Heart right ventricle (tissue), 16 donors: Measurements from ENCODE around the gene TEX22. TPM values are rescaled to one million over a fixed set of nuclear protein-coding genes. Genes with fewer than 3 reads are reported as not detected.

Experiments
- ATAC-seq, 8 donors: fragments of 200-7000 bp; cut with Tn5 transposase; one replicate each; pipeline ENCODE4 v1.9.1; 2020; ENCODE audit warnings: mild to moderate bottlenecking in 8 of 8, moderate library complexity in 8 of 8, moderate number of reproducible peaks in 1 of 8
- DNase-seq, 2 donors: peaks; one replicate each; pipeline ENCODE4 v3.0.0-alpha.2; 2020
- H3K27ac ChIP-seq, 10 donors: fragments of 200-600 bp; sonication (generic) in 2 of 10; one replicate each; pipeline versions ENCODE4 v1.5.0 to v1.8.0; 2020 to 2022; ENCODE audit warnings: mild to moderate bottlenecking in 3 of 10
- H3K27me3 ChIP-seq, 7 donors: fragments of 200-600 bp; one replicate each; pipeline ENCODE4 v1.8.0; 2021 to 2022; ENCODE audit warnings: mild to moderate bottlenecking in 2 of 7
- H3K36me3 ChIP-seq, 9 donors: fragments of 200-600 bp; sonication (generic) in 1 of 9; one replicate each; pipeline versions ENCODE4 v1.5.0 to v1.8.0; 2020 to 2022; ENCODE audit warnings: mild to moderate bottlenecking in 2 of 9
- H3K4me1 ChIP-seq, 9 donors: fragments of 200-600 bp; sonication (generic) in 1 of 9; one replicate each; pipeline versions ENCODE4 v1.5.0 to v1.8.0; 2020 to 2022; ENCODE audit warnings: mild to moderate bottlenecking in 4 of 9
- H3K4me3 ChIP-seq, 10 donors: fragments of 200-600 bp; sonication (generic) in 2 of 10; one replicate each; pipeline versions ENCODE4 v1.5.0 to v1.8.0; 2020 to 2022; ENCODE audit warnings: mild to moderate bottlenecking in 7 of 10, moderate library complexity in 2 of 10
- H3K9me3 ChIP-seq, 11 donors: fragments of 200-600 bp in 10 of 11; sonication (generic) in 2 of 11; one replicate each; pipeline versions ENCODE4 v1.5.0 to v1.8.0; 2013 to 2022; ENCODE audit warnings: mild to moderate bottlenecking in 2 of 11, control low read depth in 1 of 11, moderate library complexity in 1 of 11
- WGBS, 2 donors: extraction: QIAGEN DNeasy Blood & Tissue Kit; methylation state at CpG; one replicate each; pipeline ENCODE4 v1.1.7; 2013; ENCODE audit warnings: inconsistent platforms in 1 of 2; 5-methylcytosine and 5-hydroxymethylcytosine counted together
- intact Hi-C, 10 donors: fragments of 100-400 bp; cut with DNase I; formaldehyde crosslinking; loops; one replicate each; pipeline versions ENCODE4 v1.11.1 to v1.14.2; 2022
- polyA plus RNA-seq, 2 donors: library from polyadenylated mRNA; stranded (reverse); fragments of 200-250 nt; gene quantifications; one replicate each; pipeline ENCODE4 v1.2.3, GENCODE V29; 2013
- total RNA-seq, 10 donors: library from RNA; stranded (reverse); fragmentation: NEBNext Ultra II Directional in 3 of 10; extraction: Animal tissue kit (Norgen Biotek cat#: 25700) in 3 of 10; gene quantifications; one replicate each; pipeline versions ENCODE4 v1.2.1 to v1.2.4, GENCODE V29; 2021 to 2023
- TF ChIP-seq, protein P1 (sequence below), 9 donors: fragments of 200-600 bp; sonication (generic) in 2 of 9; IDR thresholded peaks; one replicate each; pipeline versions ENCODE4 v1.5.0 to v1.8.0; 2021 to 2022; ENCODE audit warnings: antibody characterized with exemption in 9 of 9, mild to moderate bottlenecking in 5 of 9, moderate library complexity in 1 of 9
- donor health status: Arrhythmogenic right ventricular cardiomyopathy.
- donor health status: ischemic (EF 13 %, LVEDD 7.1; RV severe dilation, severe dysfunction).
- donor health status: healthy with polysubstance abuse.
- donor health status: DM: no; HTN: yes; CAD: no.
- donor health status: DM: no; HTN: no; CAD: no.
- donor health status: ischemic (EF 25% LVEDD 6.9; RV normal size, moderate dysfunction).
- donor health status: ischemic (EF 25% LVEDD 5.7; RV mildly dilated, moderate dysfunction).
- donor health status: healthy.
- donor health status: DM: yes; HTN: yes; CAD: no.
- donor health status: Ischemic cardiomyopathy.
- donor health status: ischemic (EF 35%, LVEDD 5.7; RV mildly dilated, moderate dysfunction).
- donor health status: nonischemic (EF 11% LVEDD 7.7; RV severe dilation, severe dysfunction).
- donor health status: DM: yes; HTN: yes; CAD: no.
- donor health status: PGD.
- donor health status: ischemic (EF 29% LVEDD 5.4; RV normal size, mild dysfunction).
- donor health status: nonischemic (EF 23%, LVEDD 6.1; RV moderate dilation, normal function).

TEX22 gene
- total and polyA plus RNA-seq, 12 donors, result 0.07 to 2.0 (median 0.66) TPM; not detected in 2

DNA sequence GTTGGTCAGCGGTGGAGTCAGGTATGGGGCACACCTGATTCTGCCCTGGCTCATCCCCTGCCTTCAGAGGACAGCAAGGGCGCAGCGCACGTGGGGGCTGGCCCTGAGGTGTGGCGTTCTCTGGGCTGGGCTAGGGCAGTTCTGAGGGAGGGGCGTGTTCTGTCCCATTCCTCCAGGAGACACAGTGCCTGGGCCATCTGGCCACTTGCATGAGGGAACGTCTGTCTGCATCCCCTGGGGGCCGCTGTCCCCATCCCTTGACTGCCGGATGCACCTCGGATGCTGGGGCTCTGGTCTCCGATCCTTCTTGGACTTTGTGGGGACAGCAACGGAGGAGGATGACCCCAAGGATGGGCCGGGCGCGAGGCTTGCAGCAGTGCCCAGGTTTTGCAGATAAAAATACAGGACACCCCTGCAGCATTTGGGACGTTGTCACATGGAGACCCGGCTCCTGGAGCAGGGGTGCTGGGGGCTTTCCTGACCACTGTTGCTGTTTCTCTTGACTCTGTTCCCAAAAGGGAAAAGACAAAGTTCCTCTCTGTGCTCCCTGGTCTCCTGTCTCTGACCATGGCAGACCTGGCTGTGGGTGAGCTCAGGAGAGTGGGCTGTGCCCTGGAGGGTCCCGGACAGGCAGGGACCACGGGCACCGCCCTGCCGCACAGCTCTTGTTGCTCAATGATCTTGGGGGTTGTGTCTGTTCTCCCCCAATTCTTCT, 28.2 kb downstream of the TEX22 start:
- 96% methylated on average over 21 of the region's 21 CpGs for WGBS, 2 donors
- TF ChIP-seq, protein P1, sequence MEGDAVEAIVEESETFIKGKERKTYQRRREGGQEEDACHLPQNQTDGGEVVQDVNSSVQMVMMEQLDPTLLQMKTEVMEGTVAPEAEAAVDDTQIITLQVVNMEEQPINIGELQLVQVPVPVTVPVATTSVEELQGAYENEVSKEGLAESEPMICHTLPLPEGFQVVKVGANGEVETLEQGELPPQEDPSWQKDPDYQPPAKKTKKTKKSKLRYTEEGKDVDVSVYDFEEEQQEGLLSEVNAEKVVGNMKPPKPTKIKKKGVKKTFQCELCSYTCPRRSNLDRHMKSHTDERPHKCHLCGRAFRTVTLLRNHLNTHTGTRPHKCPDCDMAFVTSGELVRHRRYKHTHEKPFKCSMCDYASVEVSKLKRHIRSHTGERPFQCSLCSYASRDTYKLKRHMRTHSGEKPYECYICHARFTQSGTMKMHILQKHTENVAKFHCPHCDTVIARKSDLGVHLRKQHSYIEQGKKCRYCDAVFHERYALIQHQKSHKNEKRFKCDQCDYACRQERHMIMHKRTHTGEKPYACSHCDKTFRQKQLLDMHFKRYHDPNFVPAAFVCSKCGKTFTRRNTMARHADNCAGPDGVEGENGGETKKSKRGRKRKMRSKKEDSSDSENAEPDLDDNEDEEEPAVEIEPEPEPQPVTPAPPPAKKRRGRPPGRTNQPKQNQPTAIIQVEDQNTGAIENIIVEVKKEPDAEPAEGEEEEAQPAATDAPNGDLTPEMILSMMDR (IDR thresholded peaks at IDR 0.05), result no peak
- Histone ChIP-seq H3K27me3 (no peaks in the 10 kb centered on the region), H3K27ac (no peak overlapping the region), H3K9me3 (peaks cover 0 to 19% (median 4%) of the 10 kb centered on the region in 11 donors), H3K36me3 (peaks cover 0 to 28% (median 6%) of the 10 kb centered on the region in 9 donors), H3K4me3 (no peak overlapping the region), H3K4me1 (peaks cover 7 to 45% (median 28%) of the 10 kb centered on the region in 9 donors)
- ATAC-seq, result no peak
- intact Hi-C loops, result no loop called here
- DNase-seq, result no peak

DNA sequence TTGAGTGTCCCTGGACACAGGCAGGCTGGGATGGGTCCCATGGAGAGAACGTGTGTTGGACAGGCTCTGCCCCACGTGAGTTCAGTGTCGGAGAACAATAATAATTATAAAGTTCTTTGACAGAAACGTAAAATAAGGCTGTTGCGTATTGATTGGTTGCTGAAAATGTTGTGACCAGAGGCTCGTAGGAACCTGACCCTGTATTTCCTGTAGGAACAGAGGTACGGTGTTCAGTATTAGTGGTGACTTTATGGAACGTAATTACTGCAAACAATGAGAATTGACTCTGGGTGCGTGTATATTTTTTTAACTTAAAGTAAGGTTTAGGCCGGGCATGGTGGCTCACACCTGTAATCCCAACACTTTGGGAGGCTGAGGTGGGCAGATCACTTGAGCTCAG, 29.1 kb downstream of the TEX22 start:
- peaks cover 0 to 24% (median 4%) of the 10 kb centered on the region in 11 donors for H3K9me3 ChIP-seq
- no peak overlapping the region for H3K27ac ChIP-seq
- peaks cover 0 to 36% (median 20%) of the 10 kb centered on the region in 9 donors for H3K4me1 ChIP-seq
- ATAC-seq, result no peak
- H3K4me3 ChIP-seq, result no peak overlapping the region
- DNase-seq, result no peak
- H3K36me3 ChIP-seq, result peaks cover 0 to 32% (median 6%) of the 10 kb centered on the region in 9 donors
- no peaks in the 10 kb centered on the region for H3K27me3 ChIP-seq
- intact Hi-C loops, result no loop called here
- 97 to 98% methylated on average over 10 of the region's 10 CpGs for WGBS, 2 donors
- TF ChIP-seq, protein P1 (IDR thresholded peaks at IDR 0.05), result no peak

DNA sequence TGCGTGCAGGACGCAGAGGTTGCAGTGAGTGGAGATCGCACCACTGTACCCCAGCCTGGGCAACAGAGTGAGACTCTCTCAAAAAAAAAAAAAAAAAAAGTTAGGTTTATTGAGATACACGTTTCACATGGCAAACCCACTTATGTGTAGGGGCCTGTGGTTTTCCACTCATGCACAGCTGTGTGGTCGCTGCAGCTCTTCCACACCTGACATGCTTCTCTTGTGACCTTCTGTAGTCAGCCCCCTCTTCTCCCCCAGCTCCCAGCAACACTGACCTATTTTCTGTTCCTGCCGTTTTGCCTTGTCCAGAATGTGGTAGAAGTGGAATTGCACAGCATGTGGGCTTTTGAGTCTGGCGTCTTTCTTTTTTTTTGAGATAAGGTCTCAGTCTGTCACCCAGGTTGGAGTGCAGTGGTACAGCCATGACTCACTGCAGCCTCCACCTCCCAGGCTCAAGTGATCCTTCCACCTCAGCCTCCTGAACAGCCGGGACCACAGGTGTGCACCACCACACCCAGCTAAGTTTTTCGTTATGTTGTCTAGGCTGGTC, 29.7 kb downstream of the TEX22 start:
- no peaks in the 10 kb centered on the region for H3K27me3 ChIP-seq
- H3K4me1 ChIP-seq, result peaks cover 0 to 30% (median 14%) of the 10 kb centered on the region in 9 donors
- intact Hi-C loops, result no loop called here
- H3K36me3 ChIP-seq, result peaks cover 0 to 32% (median 6%) of the 10 kb centered on the region in 9 donors
- 94% methylated on average over 9 of the region's 9 CpGs for WGBS, 2 donors
- TF ChIP-seq, protein P1 (IDR thresholded peaks at IDR 0.05), result no peak
- peaks cover 0 to 24% (median 4%) of the 10 kb centered on the region in 11 donors for H3K9me3 ChIP-seq
- no peak overlapping the region for H3K27ac ChIP-seq
- DNase-seq, result no peak
- no peak for ATAC-seq
- no peak overlapping the region for H3K4me3 ChIP-seq

DNA sequence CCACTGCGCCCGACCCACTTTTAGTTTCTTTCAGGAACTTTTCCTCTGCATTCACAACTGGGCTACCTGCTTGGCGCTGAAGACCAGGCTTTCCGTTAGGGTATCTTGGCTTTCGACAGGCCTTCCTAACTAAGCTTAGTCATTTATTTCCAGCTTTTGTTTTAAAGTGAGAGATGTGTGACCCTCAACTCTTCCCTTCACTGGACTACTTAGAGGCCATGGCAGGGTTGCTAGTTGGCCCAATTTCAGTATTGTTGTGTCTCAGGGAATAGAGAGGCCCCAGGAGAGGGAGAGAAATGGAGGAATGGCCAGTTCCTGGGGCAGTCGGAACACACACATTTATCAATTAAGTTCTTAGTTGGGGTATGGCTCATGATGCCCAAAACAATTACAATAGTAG, 31.7 kb downstream of the TEX22 start:
- 71 to 77% methylated on average over 6 of the region's 6 CpGs for WGBS, 2 donors
- Histone ChIP-seq H3K27ac (peak overlapping the region in 6 of 10 donors; percentile 2 to 52 (median 30)), H3K4me3 (no peak overlapping the region)

More for the DNA sequence above, 31.7 kb downstream of the TEX22 start:
- ATAC-seq, result peak in 7 of 8 donors; percentile 31 to 67 (median 51)
- no peak for DNase-seq
- intact Hi-C loops, result loop anchor here in 1 of 10 donors (10.0 kb wide), 1 partner anchor 55 kb away; no protein-coding TSS in a partner anchor
- H3K27me3 ChIP-seq, result no peaks in the 10 kb centered on the region
- peaks cover 0 to 24% (median 4%) of the 10 kb centered on the region in 11 donors for H3K9me3 ChIP-seq
- TF ChIP-seq, protein P1 (IDR thresholded peaks at IDR 0.05), result no peak
- peaks cover 0 to 24% (median 10%) of the 10 kb centered on the region in 9 donors for H3K4me1 ChIP-seq
- H3K36me3 ChIP-seq, result peaks cover 0 to 25% (median 6%) of the 10 kb centered on the region in 9 donors
